PFSK-1 (cell line): ENCODE results near the gene AIFM3.

Source experiments
- POLR2AphosphoS5 ChIP-seq: IDR thresholded peaks from 2 replicates; pipeline ENCODE4 v1.6.1; 2012; ENCODE audit warnings: low read depth, mild to moderate bottlenecking, control low read depth, low read length, moderate library complexity
- REST ChIP-seq, 2 experiments: IDR thresholded peaks; 2 replicates each; pipeline versions ENCODE4 v1.6.1 to v1.8.0; 2011 to 2012; ENCODE audit warnings: low read depth in 2 of 2, low read length in 2 of 2, control low read depth in 1 of 2, inconsistent platforms in 1 of 2, mild to moderate bottlenecking in 1 of 2, moderate library complexity in 1 of 2; ENCODE audit not compliant: insufficient read depth in 1 of 2
- TAF1 ChIP-seq: IDR thresholded peaks from 2 replicates; pipeline ENCODE4 v1.6.1; 2012; ENCODE audit warnings: low read length, control low read depth, borderline replicate concordance; ENCODE audit not compliant: insufficient read depth

GRCh38 chr22:21015466-21016006, 48.5 kb downstream of the AIFM3 start:
- TF ChIP-seq POLR2AphosphoS5 (no peak), REST (IDR thresholded peaks at IDR 0.05; ENCODE audit: insufficient read depth in 1 of 2, low read depth in 2 of 2, low read length in 2 of 2) (no peak), TAF1 (no peak)
